Stimulated activated CD8-positive, alpha-beta memory T cell treated with anti-CD3 and anti-CD28 coated beads, Interleukin-12 subunit alpha, Interleukin-12 subunit beta, amount 100 ng/mL, for 24 hours (primary cell): ENCODE results near the gene RALGPS1.
A peak's percentile ranks its signal among the peaks of the same experiment; 100 is the strongest.

Source experiments
- DNase-seq: peaks from one replicate; pipeline ENCODE4 v3.0.0-alpha.2; 2020; ENCODE audit errors: extremely low read depth

Gene RALGPS1

DNA sequence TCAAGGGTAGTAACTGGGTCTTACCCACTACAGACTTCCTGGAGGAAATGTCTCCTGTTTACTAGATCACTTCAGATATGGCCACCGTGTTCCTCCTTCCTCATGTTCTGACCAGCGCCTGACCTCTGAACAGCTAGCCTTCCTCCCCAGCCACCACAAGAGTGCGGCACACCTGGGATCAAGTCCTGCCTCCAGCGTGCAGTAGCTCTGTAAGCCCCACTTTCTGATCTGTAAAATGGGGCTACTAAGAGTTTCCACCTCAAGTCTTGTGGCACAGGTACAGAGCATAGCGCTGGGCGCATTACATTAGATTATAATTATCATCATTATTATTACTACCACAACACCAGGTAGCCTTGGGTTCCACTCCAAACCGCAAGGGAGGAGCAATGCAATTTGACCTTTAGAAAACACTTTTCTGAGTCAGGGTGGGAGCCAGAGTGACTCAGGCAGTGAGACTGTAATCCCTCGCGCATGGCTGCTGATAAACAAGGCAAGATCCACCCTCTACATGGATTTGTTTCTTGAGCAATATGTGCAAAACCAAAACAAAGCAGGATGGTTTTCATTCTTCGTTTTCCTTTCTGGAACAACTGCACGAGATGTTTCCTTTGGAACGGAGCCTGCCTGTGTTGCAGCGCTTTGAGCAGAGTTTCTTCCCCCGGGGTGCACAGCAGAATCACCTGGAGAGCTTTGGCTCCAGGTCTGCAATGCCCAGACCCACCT, 272.8 kb downstream of the RALGPS1 start:
- DNase-seq: no peak

DNA sequence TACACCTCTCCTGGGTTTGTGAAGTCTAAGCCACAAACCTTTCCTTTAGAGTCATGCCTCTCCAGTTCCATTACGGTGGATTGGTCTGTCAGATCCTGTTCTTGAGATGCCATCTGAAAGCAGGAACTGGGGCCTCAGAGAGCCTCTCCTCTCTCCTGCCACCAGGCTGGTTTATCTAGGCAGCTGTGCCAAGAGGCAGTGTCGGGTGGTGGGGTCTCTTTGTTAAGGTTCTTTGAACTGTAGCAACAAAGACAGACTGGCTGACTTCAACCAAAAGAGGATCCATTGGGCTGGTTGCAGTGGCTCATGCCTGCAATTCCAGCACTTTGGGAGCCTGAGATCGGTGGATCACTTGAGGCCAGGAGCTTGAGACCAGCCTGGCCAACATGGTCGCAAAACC, 273.8 kb downstream of the RALGPS1 start:
- no peak for DNase-seq

DNA sequence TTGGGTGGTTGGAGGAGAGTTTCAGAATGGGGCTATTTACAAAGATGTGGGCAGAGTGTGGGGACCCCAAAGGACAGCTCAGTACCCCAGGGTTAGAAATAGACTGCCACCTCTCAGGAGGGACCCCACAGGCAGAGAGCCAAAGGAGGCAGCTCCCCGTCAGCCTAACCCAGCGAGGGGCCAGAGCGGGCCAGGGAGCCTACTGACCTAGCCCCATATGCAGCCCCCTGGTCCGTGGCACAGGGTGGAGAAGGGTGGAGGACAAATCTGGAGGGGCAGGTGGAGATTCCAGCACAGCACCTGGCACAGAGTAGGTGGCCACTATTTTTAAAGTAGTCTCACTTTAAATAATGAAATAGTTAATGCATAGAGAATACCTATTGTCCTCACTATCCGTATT, 275.0 kb downstream of the RALGPS1 start:
- DNase-seq: no peak

DNA sequence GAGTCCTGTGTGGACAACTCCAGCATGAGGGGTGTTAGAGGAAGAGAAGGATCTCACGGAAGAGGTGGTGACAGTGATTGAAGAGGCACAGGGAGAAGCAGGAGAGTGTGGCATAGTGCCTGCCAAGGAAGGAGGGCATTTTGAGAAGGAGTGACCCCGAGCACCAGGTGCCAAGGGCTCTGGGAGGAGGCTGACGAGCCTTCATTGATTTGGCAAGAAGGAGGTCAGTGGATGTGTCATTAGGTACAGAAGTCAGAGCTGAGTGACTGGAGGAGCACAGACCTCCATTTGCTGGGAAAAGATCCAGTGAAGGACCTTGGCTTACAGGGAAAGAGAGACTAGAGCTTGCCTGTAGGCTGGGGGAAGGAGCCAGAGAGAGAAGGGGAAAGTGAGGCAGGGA, 278.2 kb downstream of the RALGPS1 start:
- no peak for DNase-seq

DNA sequence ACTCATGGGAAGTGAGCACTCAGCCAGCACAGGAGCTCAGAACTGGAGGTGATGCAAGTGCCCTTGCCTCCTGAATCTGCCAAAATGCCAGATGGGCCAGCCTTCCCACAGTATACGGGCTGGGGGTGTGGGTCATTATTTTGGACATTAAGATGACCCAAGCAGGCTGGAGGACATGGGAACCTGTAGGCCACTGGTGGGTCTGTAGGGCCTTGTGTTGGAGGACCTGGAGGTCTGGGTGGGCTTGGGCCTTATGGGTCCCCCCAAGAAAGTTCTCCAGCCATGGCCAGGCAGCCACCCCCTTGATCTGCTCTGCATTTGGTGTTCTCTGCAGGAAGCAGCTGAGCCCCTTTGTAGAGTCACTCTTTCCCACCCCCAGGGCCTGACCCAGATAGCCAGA, 278.9 kb downstream of the RALGPS1 start:
- DNase-seq: no peak

DNA sequence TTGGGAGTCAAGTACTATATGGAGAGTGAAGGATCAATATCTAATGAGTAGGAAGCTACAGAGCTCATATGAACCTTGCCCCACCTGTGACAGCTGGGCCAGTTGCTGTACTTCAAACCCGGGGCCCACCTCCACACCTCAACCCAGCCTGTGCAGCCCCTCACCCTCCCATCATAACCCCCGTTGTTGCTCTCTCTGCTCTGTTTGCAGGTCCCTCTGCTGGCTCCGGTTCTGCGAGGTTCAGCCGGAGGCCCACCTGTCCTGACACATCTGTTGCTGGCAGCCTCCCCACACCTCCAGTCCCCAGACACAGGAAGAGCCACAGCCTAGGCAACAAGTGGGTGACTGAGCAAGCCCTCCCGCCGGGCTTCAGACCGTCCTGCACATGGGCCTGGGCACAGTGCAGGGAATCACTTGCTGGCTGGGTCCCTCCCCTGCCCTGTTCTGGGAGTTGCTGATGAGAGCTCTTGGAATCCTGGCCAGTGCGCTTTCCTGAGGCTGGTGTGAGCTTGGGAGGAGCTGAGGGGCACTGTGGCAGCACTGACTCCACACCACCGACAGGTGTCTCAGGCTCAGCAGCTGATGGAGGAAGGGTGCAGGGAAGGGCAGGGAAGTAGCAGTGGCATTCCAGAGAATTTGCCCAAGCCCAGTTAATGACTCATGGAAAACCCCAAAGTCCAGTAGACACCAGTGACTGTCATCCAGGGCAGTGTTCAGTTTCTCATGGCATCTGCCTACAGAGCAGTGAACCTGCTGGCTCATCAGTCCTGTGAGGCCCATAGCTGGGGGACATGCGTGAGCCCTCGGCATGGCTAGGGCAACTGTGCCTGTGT, 280.5 kb downstream of the RALGPS1 start:
- DNase-seq: no peak

DNA sequence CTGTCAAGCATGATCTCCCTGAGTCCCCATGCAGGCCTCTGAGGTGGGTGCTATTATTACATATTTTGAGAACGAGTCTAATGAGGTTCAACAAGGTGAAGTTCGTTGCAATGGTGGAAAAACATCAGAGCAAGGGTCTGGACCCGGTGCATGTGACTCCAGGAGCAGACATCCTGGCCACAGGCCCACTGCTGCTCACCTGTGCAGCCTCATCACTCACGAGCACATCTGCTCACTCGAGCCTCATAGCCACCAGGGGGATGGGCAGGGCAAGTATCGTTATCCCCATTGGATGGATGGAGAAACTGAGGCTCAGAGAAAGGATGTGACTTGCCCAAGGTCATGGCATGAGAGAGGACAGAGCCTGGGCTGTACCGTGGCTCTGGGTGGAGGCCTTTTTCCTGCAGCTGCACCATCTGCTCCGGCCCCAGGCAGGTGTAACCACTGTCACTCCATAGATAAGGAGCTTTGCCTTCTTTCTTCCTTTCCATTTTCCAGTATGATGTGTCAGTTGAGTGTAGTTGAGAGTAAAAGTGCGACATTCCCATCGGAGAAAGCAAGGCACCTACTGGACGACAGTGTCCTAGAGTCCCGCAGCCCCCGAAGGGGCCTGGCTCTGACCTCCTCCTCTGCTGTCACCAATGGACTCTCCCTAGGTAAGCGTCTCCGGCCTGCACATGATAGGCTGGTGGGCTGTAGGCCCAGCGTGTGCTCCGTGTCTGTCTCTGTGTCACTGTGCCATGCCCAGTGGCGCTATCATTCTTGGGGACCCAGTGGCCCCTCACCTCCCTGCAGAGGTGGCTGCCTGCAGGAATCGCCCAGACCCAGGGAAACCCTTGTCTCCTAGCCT, 281.6 kb downstream of the RALGPS1 start:
- no peak for DNase-seq

DNA sequence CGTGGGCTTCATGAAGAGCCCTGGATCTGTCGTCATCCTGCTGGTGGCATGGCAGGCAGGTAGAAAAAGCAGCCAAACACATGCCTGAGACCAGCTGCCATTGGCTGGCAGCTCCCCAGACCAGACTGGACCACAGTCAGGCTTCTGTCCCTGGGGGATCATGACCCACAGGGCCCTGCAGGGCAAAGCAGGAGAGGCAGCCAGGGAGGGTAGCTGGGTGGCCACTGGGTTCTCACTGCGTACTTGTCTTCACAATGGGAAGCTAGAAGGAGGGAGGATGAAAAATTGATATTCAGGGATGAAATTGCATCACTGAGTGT, 282.2 kb downstream of the RALGPS1 start:
- DNase-seq: no peak

DNA sequence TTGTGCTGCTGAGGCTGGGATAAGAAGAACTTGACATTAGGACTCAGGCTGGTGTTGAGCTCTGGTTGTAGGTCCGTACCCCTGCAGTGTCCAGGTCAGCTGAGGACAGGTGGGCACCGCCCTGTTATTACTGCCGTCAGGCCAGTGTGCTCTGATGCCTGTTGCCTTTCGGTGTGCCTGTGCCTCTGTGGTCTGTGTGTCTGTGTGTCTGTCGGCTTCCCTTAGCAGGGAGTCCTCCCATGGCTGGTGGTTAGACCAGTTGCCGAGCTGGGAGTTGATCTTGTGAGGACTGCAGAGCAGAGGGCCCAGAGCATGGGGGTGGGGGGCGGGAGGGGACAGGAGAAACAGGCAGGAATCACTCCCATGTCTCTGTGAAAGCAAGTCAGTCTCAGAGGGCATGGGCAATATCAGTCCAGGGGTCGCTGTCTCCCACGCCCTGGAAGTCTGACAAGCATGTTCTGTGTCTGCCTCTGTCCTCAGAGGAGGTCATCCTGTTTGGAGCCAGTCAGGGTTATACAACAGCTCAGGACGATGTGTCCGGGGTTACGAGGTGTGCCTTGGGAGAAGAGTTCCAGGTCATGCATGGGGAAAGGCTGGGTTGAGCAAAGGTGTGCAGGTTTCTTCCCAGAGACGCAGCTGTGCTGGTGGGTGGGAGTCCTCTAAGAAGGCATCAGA, 282.7 kb downstream of the RALGPS1 start:
- no peak for DNase-seq

DNA sequence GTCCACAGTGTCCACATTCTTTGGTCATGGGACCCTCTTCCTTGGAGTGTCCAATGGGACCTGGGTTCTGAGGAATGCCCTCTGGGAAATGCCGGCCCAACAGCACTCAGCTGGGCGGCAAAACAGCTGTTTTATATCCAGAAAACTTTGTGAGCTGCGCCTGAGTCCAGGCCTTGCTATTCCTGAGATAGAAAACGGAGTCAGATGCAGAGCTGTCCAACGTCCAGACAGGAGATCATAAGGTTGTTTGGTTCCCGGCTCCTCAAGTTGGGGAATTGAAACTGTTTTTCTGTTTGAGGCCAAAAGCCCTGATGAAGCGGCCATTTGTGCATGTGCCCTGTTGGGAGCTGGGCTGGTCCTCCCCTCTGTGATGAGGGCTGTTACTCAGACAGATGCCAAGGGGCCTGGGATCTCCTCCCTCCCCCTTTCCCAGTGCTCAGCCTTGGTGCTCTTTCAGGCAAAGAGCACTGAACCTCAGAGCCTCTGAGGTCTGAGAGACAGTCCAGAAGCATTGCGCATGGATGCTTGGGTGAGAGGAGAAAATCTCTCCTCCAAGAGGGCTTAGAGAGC, 283.4 kb downstream of the RALGPS1 start:
- DNase-seq: no peak

DNA sequence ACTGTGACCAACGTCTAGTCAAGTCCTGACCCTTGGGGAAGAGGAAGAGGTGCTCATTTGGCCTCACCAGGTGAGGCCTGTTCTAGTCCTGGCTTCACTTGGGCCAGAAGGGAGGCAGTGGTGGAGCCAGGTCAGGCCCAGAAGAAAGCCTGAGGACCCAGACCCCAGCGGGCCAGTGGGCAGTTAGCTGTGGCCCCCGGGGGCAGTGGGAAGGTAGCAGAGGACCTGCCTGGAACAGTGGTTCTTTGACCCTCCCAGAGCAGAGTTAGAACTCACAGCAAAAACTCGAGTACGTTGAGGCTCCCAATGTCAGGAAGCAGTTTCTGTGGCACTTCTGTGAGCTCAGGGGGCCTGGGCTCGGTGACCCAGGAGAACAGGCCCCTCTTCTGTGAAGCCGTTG, 284.0 kb downstream of the RALGPS1 start:
- DNase-seq: no peak

DNA sequence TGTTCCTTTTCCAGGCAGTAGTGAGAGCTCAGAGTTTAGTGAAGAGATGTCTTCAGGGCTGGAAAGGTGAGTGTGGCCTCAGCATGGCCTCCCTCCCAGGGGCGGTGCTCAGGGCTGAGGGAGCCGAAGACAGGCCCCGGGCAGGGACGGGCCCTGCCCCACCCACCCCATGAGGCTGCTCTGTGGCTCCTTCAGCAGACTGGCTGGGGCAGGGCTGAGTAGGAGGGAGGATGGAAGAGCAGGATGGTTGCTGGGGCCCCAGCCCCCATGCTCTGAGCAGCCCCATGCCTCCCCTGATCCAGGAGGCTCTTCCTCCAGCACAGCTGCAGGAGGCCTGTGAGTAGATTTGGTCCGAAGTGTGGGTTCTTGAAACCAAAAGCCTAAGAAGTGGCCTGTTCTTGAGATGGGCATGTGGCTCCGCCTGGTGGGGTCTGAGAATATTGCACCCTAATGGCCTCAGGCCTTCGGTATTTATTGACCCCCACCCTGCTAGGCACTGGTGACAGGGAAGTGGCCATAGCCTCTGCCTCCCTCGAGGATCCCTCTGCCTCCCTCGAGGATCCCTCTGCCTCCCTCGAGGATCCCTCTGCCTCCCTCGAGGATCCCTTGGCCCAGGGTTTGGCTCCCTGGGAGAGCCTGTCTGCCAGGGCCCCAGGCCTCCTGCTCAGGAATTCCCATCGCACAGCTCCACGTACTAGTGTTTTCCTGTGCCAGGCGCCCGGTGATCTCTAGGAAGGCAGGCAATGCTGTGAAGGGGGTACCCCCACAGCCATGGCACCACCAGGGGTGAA, 284.6 kb downstream of the RALGPS1 start:
- peak; percentile 36 for DNase-seq

DNA sequence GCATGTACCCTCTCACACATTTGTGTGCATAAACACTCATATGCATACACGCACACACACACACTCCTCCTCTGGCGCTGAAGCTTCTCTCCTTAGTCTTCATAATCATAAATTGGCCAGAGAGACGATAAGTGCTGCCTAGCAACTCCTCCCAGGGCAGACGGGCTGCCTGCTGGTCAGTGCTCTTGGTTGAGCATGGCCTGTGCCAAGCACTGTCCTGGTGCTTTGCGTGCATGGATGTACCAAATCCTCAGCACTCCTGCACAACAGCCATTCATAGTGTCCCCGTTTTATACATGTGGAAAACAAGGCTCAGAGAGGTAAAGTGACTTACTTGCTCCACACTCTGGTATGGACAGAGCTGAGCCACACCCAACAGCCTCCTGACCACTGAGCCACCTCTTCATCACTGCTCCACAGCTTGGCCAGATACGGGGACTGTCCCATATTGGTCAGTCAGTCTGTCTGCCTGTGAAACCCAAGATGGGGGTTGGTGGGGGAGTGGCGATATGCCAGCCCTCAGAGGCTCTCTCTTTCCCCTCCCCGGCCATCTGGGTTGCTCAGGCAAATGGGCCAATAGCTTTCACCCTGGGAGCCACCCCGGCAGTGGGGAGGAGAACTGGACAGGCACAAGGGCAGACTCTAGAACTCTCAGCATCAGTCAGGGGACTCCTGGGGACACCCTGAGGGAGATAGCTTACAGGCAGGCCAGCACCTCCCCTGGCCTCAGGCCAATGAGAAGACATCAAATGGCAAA, 285.7 kb downstream of the RALGPS1 start:
- no peak for DNase-seq

DNA sequence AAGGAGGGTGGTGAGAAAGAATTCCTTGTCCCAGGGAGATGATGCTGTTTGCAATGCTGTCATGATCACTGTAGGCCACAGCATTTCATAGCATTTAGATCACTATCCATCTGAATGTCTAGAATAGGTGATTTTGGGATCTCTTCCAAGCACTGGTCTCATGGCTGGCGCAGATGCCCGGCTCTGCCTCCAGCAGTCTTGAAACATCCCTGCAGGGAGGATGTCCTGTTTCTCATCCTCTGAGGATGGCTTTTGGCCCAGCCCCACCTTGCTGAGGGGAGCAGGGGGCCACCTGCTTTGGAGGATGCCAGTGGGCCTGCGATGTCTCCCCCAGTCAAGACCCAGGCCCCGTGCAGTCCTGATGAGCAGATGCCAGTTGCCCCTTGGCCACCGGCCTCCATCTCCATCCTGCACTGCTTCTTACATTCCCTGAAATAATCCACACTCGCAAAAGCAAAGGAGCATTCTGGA, 286.5 kb downstream of the RALGPS1 start:
- no peak for DNase-seq

DNA sequence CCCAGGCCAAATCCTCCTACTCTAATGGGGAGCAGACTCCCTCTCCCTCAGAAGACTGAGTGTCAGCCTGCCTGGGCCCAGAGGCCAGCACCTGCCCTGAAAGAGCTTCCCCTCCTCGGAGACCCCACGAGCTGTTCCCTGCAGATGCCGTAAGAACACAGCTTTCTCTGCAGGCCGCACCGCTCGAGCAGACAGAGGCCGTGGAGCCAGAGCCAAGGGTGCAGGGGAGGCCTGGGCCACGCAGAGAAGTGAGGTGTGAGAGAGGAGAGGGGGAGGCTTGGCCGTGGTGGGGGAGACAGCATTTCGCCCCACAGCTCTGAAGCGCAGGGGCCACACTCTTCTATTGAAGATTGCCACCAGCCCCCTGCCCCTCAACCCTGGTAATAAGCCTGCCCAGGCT, 287.1 kb downstream of the RALGPS1 start:
- no peak for DNase-seq

DNA sequence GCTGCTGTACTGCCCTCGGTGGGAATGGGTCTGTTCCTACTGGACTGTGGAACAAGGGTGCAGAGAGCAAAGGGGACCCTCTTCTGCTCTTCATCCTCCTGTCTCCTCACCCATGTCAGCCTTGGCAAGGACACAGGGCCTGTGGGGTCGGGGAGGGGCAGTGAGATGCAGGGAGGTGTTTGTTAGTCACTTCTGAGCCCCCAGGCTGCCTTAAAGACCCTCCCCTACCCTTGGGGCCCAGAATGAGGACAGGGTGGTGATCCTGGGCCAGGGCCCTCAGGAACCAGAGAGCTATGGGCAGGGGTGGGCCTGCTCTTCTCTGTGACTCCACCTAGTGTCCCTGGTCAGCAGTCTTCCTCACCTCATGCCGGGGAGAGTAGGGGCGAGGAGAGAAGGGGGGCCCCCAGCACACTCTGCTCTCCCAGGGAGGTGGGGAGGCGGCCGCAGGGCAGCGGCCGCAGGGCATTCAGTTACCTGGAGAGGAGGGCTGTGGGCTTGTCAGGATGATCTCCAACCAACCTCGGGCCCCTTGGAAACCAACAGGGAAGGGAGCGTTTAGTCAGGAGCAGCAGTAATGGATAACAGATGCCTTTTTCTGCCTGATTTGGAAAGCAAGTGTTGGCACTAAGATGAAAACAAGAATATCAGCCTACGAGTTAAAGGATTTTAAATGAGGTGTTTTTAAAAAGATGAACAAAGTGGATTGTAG, 288.0 kb downstream of the RALGPS1 start:
- DNase-seq: no peak

DNA sequence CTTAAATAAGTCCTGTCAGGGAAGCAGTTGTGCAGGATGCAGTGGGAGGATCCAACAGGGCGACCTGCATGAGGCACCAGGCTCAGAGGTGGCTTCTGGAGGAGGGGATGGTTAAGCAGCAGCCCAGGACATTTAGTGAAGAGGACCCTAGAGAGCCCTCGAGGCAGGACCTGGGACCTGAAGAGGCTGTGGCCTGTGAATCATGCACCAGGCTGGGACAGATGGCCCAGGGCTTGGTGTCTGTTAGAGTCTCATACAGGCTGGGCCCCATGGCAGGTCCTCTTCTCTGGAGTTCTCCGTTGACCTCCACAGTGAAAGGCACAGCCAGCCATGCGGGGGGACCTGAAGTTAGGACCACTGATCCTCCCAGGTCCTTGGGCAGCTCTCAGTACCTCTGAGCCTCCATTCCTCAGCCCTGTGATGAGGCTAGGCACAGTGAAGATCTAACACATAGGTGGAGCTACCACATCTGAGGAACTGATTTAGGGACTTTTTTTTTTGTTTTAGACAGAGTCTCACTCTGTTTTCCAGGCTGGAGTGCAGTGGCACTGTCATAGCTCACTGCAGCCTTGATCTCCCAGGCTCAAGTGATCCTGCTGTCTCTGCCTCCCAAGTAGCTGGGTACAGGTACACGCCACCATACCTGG, 289.2 kb downstream of the RALGPS1 start:
- DNase-seq: no peak

DNA sequence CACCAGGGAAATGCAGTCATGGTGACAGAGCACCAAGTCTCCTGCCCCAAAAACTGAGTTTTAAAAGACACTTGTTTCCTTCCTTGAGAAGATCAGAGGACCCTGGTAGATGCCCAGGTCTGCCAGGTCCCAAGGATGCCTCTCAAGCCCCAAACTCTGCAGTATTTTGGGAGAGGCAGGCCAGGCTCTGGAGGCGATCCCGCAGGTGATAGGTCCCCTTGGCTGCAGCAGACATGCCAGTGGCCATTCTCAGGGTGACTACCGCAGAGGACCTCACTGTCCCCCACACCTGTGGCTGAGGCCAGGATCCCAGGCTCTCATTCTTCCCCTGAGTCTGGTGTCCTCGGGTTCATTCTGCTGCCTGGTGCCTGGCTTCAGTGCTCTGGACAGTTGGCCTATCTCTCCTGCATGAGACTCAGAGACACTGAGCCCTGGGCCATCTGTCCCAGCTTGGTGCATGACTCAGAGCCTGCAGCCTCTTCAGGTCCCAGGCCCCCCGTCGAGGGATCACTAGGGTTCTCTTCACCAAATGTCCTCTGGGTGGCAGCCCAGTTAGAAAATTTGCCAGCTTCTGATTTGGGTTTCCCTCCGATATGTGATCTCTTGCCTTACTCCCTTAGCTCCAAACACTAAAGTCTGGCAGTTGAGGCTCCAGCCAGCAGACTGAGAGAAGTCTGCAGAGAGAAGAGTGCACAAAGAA, 290.3 kb downstream of the RALGPS1 start:
- no peak for DNase-seq
